GM18861 (cell line): ENCODE measurements around the gene TRAK2.
"Not testable (repeated sequence)": the region's sequence is repeated elsewhere in the genome, so short reads cannot be mapped to it uniquely, and the experiment has no call there.

Experiments
- ATAC-seq: cut with Tn5 transposase; IDR thresholded peaks from one replicate; pipeline ENCODE4 v1.9.1; 2021; ENCODE audit not compliant: unreplicated experiment

TRAK2 gene

DNA sequence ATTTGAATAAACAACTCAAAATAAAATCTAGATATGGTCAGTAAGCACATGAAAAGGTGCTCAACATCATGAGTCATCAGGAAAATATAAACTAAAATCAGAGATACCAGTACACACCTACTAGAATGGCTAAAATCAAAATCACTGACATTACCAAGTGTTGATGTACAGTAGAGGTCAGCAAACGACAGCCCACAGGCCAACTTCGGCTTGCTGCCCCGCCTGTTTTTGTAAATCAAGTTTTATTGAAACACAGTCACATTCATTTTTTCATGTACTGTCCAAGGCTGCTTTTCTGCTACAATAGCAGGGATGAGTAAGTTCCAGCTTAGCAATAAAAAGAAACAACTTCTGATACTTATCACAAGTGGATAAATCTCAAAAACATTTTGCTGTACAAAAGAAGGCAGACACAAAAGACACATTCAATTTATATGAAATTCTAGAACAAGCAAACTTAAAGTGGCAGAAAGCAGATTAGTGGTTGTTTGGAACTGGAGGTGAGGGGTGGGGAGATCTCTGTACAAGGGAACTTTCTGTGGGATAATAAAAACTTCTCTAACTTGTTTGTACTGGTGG, 32.1 kb downstream of the TRAK2 start:
- ATAC-seq = no peak

DNA sequence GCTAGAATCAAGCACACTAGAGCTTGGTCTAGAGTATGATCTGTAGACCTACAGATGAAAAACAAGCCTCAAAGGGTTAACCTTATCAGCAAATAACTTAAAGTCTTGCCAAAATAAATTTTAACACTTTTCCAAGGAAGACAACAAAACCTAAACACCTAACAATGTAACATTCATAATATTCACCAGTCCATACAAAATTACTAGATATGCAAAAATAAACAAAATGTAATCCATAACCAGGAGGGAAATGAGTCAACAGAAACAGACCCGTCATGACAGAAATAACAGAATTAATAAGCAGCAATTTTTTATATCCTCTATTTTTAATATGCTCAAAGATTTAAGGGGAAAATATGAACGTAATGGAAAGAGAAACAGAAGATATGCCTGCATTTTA, 36.1 kb downstream of the TRAK2 start:
- no peak for ATAC-seq

- peak; percentile 67 for ATAC-seq
Observed at GRCh38 chr2:201414099-201415023, 36.9 kb downstream of the TRAK2 start.

- ATAC-seq = no peak
Observed at GRCh38 chr2:201413552-201413951, 37.7 kb downstream of the TRAK2 start.

DNA sequence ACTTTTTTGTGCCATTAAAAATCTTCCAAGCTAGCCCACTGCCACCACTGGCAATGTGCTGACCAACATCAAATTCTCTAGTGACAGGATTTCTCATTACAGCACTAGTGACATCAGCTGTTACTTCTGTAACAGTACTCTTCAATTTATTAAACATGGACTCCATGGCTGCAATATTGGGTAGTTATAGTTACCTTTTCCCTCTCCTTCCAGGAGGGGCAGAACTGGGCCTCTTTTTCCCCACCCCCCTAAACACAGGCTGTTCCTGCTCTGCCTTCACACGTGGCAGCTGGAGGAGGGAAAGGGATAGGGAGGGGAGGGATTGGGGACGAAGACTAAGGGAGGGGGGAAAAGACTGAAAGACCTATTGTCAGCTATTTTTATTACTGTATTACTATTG, 38.1 kb downstream of the TRAK2 start:
- ATAC-seq = no peak

- no peak for ATAC-seq
Observed at GRCh38 chr2:201411421-201411820, 39.8 kb downstream of the TRAK2 start.

DNA sequence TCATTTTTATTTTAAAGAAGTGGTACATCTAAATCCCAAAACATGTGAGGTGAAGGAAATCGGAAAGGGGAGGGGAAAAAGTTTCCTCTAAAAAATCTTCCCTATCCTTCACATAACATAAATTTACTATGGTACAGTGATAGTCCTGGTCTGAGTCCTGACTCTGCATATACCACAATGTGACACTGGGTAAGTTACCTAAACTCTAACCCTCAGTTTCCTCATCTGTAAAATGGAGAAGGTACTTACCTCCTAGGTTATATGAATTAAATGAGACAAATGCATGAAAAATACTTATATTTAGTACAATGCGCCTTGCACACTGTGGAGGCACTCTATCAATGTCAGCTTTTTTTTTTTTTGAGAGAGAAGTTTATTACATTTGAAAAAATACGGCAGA, 42.3 kb downstream of the TRAK2 start:
- ATAC-seq = no peak

- ATAC-seq = no peak
Observed at GRCh38 chr2:201407265-201407664, 44.0 kb downstream of the TRAK2 start.

GRCh38 chr2:201406077-201406662, 45.1 kb downstream of the TRAK2 start:
- no peak for ATAC-seq

DNA sequence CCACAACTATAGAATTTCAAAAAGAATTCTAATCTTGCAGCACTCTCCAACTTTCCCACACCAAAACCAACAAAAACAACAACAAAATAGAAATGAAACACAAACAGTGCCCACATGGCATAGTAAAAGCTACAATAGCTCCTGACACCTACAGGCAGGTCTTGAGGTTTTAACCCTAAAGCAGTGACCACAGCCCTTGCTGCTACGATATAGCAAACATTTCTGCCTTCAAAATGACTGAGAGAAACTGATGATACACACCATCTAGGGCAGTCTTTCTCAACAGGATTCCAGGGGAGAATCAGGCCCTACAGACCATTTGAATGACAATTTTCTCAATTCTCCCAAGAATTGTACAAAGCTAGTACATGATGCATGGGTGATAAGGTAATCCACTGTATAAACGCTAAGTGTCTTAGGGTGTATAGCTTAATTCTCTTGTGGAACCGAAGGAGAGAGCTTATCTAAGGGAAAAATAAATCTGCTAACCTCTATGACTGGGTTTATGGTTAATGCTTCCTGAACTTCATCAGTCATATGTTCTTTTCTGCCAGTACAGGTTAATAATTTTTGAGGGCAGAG, 46.5 kb downstream of the TRAK2 start:
- ATAC-seq = no peak

GRCh38 chr2:201403880-201404279, 47.4 kb downstream of the TRAK2 start:
- ATAC-seq = no peak

DNA sequence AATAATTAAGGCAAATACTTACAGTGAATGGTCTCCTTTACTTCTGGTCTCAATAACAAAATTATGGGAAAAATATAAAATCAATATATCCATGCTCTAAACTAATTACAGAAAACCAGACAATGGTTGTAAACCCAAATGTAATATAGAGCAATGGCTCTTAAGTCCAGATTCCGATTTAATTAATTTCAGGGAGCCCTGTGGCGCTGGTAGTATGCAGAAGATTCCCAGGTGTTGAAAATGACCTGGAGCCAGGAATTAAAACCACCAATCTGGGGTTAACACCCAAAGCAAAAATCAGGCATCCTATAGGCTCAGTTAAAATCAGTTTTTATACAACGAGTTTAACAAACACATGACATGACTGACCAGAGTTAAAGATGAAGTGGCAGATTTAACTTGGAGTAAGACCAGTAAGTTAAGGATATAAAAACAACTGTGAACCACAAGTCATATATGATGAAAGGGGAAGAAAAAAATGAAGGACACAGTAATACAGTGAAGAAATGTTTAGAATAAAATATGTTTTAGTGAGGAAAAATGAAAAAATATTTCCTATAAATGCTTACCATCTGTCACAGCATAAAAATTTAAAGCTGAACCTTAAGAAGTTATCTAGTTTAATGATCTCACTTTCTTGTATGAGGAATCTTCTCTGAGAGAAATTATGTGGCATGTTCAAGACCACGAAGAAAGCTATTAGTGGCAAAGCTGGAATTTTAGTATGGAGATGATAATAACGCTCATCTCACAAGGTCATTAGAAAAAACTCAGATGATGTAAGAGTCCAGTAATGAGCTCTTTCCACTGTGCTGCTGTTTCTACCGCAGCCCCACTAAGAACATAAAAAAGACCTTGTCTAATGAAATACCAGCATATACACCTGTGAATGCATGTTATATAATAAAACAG, 48.4 kb downstream of the TRAK2 start:
- no peak for ATAC-seq

DNA sequence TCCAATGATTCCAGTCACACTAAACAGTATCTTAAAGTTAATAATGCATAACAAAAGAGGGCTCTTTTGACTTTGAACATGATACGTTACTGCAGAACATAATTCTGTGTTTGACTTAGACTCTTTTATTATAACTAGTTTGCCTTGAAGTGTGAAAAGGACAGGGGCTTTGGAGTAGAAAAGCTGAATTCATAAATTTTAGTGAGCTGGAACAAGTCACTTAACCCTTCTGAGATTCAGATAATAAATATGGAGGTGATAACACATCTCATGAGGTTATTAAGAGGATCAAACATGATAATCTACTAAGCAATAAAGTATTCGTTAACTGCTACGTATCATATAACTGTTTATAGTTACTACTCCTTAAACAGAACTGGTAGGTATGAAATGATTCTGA, 49.4 kb downstream of the TRAK2 start:
- ATAC-seq = no peak

DNA sequence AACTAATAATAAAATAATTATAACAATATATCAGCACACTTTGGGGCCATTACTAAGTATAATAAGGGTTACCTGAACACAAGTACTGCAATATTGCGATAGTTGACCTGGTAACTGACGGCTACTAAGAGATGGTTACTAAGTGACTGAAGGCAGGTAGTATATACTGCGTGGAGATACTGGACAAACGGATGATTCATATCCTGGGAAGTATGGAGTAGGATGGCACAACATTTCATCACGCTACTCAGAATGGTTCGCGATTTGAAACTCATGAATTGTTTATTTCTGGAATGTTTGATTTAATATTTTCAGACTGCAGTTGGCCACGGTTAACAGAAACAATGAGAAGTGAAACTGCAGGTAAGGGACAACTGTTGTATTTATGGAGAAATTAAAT, 54.7 kb downstream of the TRAK2 start:
- no peak for ATAC-seq

GRCh38 chr2:201383136-201383535, 68.1 kb downstream of the TRAK2 start:
- ATAC-seq = no peak

- ATAC-seq = no peak
Observed at GRCh38 chr2:201378496-201379397, 72.5 kb downstream of the TRAK2 start.

DNA sequence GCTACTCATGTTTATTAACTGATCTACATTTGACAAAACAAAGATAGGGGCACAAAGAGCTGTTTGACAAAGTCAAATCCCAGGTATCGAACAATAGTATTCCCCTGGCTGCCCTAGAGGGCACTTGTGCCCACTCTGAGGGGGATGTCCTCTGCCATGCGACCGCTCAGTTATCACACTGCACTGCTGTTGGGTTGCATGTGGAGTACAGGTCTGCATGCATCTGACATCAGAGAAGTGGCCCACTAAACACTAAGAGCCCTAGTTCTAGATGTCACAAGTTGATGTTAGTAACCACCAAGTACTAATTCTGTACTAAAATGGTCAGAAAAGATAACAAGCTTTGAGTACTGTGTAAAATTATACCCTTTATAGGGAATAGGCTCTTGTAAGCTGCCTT, 74.0 kb downstream of the TRAK2 start:
- ATAC-seq = no peak

DNA sequence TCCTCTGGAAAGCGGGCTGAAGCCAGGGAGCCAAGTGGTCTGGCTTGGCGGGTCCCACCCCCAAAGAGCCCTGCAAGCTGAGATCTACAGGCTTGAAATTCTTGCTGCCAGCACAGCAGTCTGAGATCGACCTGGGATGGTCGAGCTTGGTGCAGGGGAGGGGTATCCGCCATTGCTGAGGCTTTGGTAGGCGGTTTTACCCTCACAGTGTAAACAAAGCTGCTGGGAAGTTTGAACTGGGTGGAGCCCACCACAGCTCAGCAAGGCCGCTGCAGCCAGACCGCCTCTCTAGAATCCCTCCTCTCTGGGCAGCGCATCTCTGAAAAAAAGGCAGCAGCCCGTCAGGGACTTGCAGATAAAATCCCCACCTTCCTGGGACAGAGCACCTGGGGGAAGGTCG, 81.5 kb downstream of the TRAK2 start:
- no peak for ATAC-seq

- not testable (repeated sequence) for ATAC-seq
Observed at GRCh38 chr2:201369318-201369717, 81.9 kb downstream of the TRAK2 start.

GRCh38 chr2:201366146-201366545, 85.1 kb downstream of the TRAK2 start:
- no peak for ATAC-seq
